WERI-Rb-1 (cell line): ENCODE measurements around the gene KRTAP10-5.

Source experiments
- DNase-seq: peaks from one replicate; pipeline ENCODE4 v3.0.0-alpha.2; 2020
- H3K27ac ChIP-seq: fragments of 250-450 bp; sonication (Bioruptor Pico); 2 replicates; pipeline ENCODE4 v1.5.1; 2020; ENCODE audit warnings: mild to moderate bottlenecking, moderate library complexity
- H3K27me3 ChIP-seq: fragments of 250-450 bp; sonication (Bioruptor Pico); 2 replicates; pipeline ENCODE4 v1.5.1; 2021; ENCODE audit warnings: mild to moderate bottlenecking, low read depth, moderate library complexity; ENCODE audit not compliant: insufficient read depth, severe bottlenecking
- H3K36me3 ChIP-seq: fragments of 250-450 bp; sonication (Bioruptor Pico); 2 replicates; pipeline ENCODE4 v1.5.1; 2020; ENCODE audit warnings: mild to moderate bottlenecking, moderate library complexity
- H3K4me3 ChIP-seq: 2 replicates; pipeline ENCODE4 v1.5.1; 2011; ENCODE audit warnings: low read depth, mild to moderate bottlenecking, control low read depth, low read length
- H3K9me3 ChIP-seq: fragments of 250-450 bp; sonication (Bioruptor Pico); 2 replicates; pipeline ENCODE4 v1.5.1; 2021; ENCODE audit warnings: mild to moderate bottlenecking, moderate library complexity; ENCODE audit not compliant: severe bottlenecking
- CTCF ChIP-seq: IDR thresholded peaks from 2 replicates; pipeline ENCODE4 v1.5.1; 2011; ENCODE audit warnings: low read depth, mild to moderate bottlenecking, control low read depth, inconsistent platforms, low read length

The KRTAP10-5 gene

GRCh38 chr21:44549525-44550211 lies 30.7 kb downstream of the KRTAP10-5 start:
- DNase-seq, result peak; percentile 12
- Histone ChIP-seq H3K27me3 (no peaks in the 10 kb centered on the region), H3K4me3 (no peak overlapping the region), H3K36me3 (no peaks in the 10 kb centered on the region), H3K27ac (peak overlapping the region; percentile 32; the same call in 1 of the 2 replicates), H3K9me3 (peaks cover 26% of the 10 kb centered on the region)
- no peak for TF ChIP-seq CTCF

GRCh38 chr21:44548922-44549321 lies 31.5 kb downstream of the KRTAP10-5 start:
- DNase-seq, result no peak
- Histone ChIP-seq H3K27me3 (no peaks in the 10 kb centered on the region), H3K36me3 (no peaks in the 10 kb centered on the region), H3K27ac (peak overlapping the region; percentile 32; the same call in 1 of the 2 replicates), H3K4me3 (no peak overlapping the region), H3K9me3 (peaks cover 19% of the 10 kb centered on the region)
- no peak for TF ChIP-seq CTCF

- Histone ChIP-seq H3K9me3 (peaks cover 15% of the 10 kb centered on the region), H3K27me3 (no peaks in the 10 kb centered on the region), H3K27ac (no peak overlapping the region; the same call in 1 of the 2 replicates), H3K4me3 (no peak overlapping the region), H3K36me3 (no peaks in the 10 kb centered on the region)
- no peak for TF ChIP-seq CTCF
- no peak for DNase-seq
These were observed 32.0 kb downstream of the KRTAP10-5 start for GRCh38 chr21:44548381-44548780.

GRCh38 chr21:44547656-44548331 lies 32.6 kb downstream of the KRTAP10-5 start:
- DNase-seq, result no peak
- H3K27ac ChIP-seq, result no peak overlapping the region

GRCh38 chr21:44544566-44544965 lies 35.8 kb downstream of the KRTAP10-5 start:
- Histone ChIP-seq H3K4me3 (no peak overlapping the region), H3K36me3 (no peaks in the 10 kb centered on the region), H3K27me3 (no peaks in the 10 kb centered on the region), H3K27ac (no peak overlapping the region), H3K9me3 (peaks cover 26% of the 10 kb centered on the region)
- TF ChIP-seq CTCF, result no peak
- DNase-seq, result no peak

More at GRCh38 chr21:44547656-44548331, 32.6 kb downstream of the KRTAP10-5 start:
- H3K4me3 ChIP-seq, result no peak overlapping the region
- no peaks in the 10 kb centered on the region for H3K36me3 ChIP-seq
- no peaks in the 10 kb centered on the region for H3K27me3 ChIP-seq
- peaks cover 20% of the 10 kb centered on the region for H3K9me3 ChIP-seq
- TF ChIP-seq CTCF, result no peak
